Stomach (tissue), 9 donors: ENCODE data around the gene DUSP16. TPM values are rescaled to one million over a fixed set of nuclear protein-coding genes. Genes with fewer than 3 reads are reported as not detected.
A peak's percentile ranks its signal among the peaks of the same experiment; 100 is the strongest.

Experiments used
- DNase-seq, 2 donors: peaks; one replicate each; pipeline versions ENCODE4 v3.0.0 to v3.0.0-alpha.2; 2013 to 2019
- H3K27ac ChIP-seq, 5 donors: fragments of 200-600 bp in 4 of 5; sonication (generic) in 4 of 5; one replicate each; pipeline ENCODE4 v1.5.1; 2013 to 2019; ENCODE audit warnings: mild to moderate bottlenecking in 1 of 5, moderate library complexity in 1 of 5
- H3K27me3 ChIP-seq, 3 donors: fragments of 200-600 bp; sonication (generic); one replicate each; pipeline ENCODE4 v1.5.1; 2017 to 2019; ENCODE audit warnings: mixed run types in 1 of 3
- H3K36me3 ChIP-seq, 4 donors: fragments of 200-600 bp; sonication (generic); 1 replicate in 3 of 4; 2 replicates in 1 of 4; pipeline ENCODE4 v1.5.1; 2016 to 2019
- H3K4me1 ChIP-seq, 4 donors: fragments of 200-600 bp; sonication (generic); one replicate each; pipeline ENCODE4 v1.5.1; 2016 to 2019
- H3K4me3 ChIP-seq, 4 donors: fragments of 200-600 bp; sonication (generic) in 3 of 4; one replicate each; pipeline ENCODE4 v1.5.1; 2016 to 2019; ENCODE audit warnings: mild to moderate bottlenecking in 1 of 4
- H3K9me3 ChIP-seq, 4 donors: fragments of 200-600 bp; sonication (generic); one replicate each; pipeline ENCODE4 v1.5.1; 2016 to 2019
- CTCF ChIP-seq, 7 experiments: fragments of 450-650 bp in 4 of 7; fragments of 200-600 bp in 3 of 7; sonication (generic) in 3 of 7; IDR thresholded peaks; one replicate each; pipeline ENCODE4 v1.5.1; 2016 to 2019; ENCODE audit warnings: antibody characterized with exemption in 7 of 7, control low read depth in 2 of 7, mild to moderate bottlenecking in 1 of 7
- EP300 ChIP-seq: sonication (generic); formaldehyde crosslinking; IDR thresholded peaks from one replicate; pipeline ENCODE4 v1.6.1; 2017; ENCODE audit warnings: antibody characterized with exemption
- POLR2A ChIP-seq, 4 donors: fragments of 450-650 bp; IDR thresholded peaks; one replicate each; pipeline ENCODE4 v1.6.1; 2016; ENCODE audit warnings: antibody characterized with exemption in 4 of 4, control low read depth in 2 of 4, mild to moderate bottlenecking in 1 of 4, moderate library complexity in 1 of 4
- POLR2AphosphoS5 ChIP-seq, 3 donors: sonication (generic); formaldehyde crosslinking; IDR thresholded peaks; one replicate each; pipeline ENCODE4 v1.6.1; 2016; ENCODE audit warnings: antibody characterized with exemption in 3 of 3
- WGBS, 5 donors: extraction: QIAGEN DNeasy Blood & Tissue Kit in 3 of 5; methylation state at CpG; one replicate each; pipeline versions ENCODE4 v1.1.5 to v1.1.7; 2013 to 2018; 5-methylcytosine and 5-hydroxymethylcytosine counted together
- intact Hi-C: fragments of 100-400 bp; cut with DNase I; formaldehyde crosslinking; loops from one replicate; pipeline ENCODE4 v1.15.1; 2023; ENCODE audit warnings: low total_unique reads
- polyA plus RNA-seq, 3 donors: library from polyadenylated mRNA; stranded (reverse); fragments of 200-250 nt; gene quantifications; one replicate each; pipeline ENCODE4 v1.2.3, GENCODE V29; 2013
- total RNA-seq, 5 donors: library from RNA; depleted of rRNA; stranded (reverse); fragments of >200 nt; gene quantifications; one replicate each; pipeline versions ENCODE4 v1.1.0 to v1.2.3, GENCODE V29; 2014 to 2016
- donor health status: healthy with polysubstance abuse.
- donor health status: Bipolar disorder and iron deficiency.
- donor health status: healthy.

The DUSP16 gene
- total and polyA plus RNA-seq, 8 donors, result 4.9 to 34.8 (median 22.6) TPM

- WGBS, 5 donors, result 75 to 83% (median 82%) methylated on average over 6 of the region's 6 CpGs
- intact Hi-C loops, result no loop called here
- no peak overlapping the region for H3K4me3 ChIP-seq
- TF ChIP-seq POLR2AphosphoS5 (IDR thresholded peaks at IDR 0.05) (no peak), EP300 (no peak), CTCF (IDR thresholded peaks at IDR 0.05) (no peak), POLR2A (IDR thresholded peaks at IDR 0.05) (no peak)
- DNase-seq, result no peak
- peaks cover 6 to 49% (median 43%) of the 10 kb centered on the region in 4 donors for H3K36me3 ChIP-seq
- H3K27ac ChIP-seq, result peak overlapping the region in 1 of 5 donors; percentile 40
- peaks cover 3 to 20% (median 12%) of the 10 kb centered on the region in 4 donors for H3K4me1 ChIP-seq
- H3K27me3 ChIP-seq, result no peaks in the 10 kb centered on the region
- no peaks in the 10 kb centered on the region for H3K9me3 ChIP-seq
Observed at GRCh38 chr12:12486661-12487240, 75.9 kb downstream of the DUSP16 start.

- Histone ChIP-seq H3K27ac (peak overlapping the region; percentile 24 to 61 (median 54)), H3K4me1 (peaks cover 0 to 7% (median 0%) of the 10 kb centered on the region in 4 donors), H3K4me3 (no peak overlapping the region), H3K27me3 (no peaks in the 10 kb centered on the region), H3K36me3 (peaks cover 14 to 74% (median 73%) of the 10 kb centered on the region in 4 donors), H3K9me3 (no peaks in the 10 kb centered on the region)
- intact Hi-C loops, result no loop called here
- 68 to 84% (median 77%) methylated on average over 3 of the region's 3 CpGs for WGBS, 5 donors
- TF ChIP-seq EP300 (no peak), CTCF (IDR thresholded peaks at IDR 0.05) (no peak), POLR2AphosphoS5 (IDR thresholded peaks at IDR 0.05) (no peak), POLR2A (IDR thresholded peaks at IDR 0.05) (no peak)
- no peak for DNase-seq
Observed at GRCh38 chr12:12483438-12483837, 79.2 kb downstream of the DUSP16 start.

GRCh38 chr12:12482959-12483358 lies 79.7 kb downstream of the DUSP16 start:
- peak overlapping the region; percentile 47 to 61 (median 58) for H3K27ac ChIP-seq
- peaks cover 14 to 79% (median 77%) of the 10 kb centered on the region in 4 donors for H3K36me3 ChIP-seq
- WGBS, 5 donors, result 80 to 93% (median 92%) methylated on average over 6 of the region's 6 CpGs
- peak overlapping the region in 1 of 4 donors; percentile 10 for H3K4me3 ChIP-seq
- no peak for DNase-seq
- H3K9me3 ChIP-seq, result no peaks in the 10 kb centered on the region
- TF ChIP-seq EP300 (no peak), POLR2A (IDR thresholded peaks at IDR 0.05) (no peak), POLR2AphosphoS5 (IDR thresholded peaks at IDR 0.05) (no peak), CTCF (IDR thresholded peaks at IDR 0.05) (no peak)
- intact Hi-C loops, result no loop called here
- peaks cover 0 to 7% (median 0%) of the 10 kb centered on the region in 4 donors for H3K4me1 ChIP-seq
- H3K27me3 ChIP-seq, result no peaks in the 10 kb centered on the region

- Histone ChIP-seq H3K36me3 (peaks cover 21 to 86% (median 84%) of the 10 kb centered on the region in 4 donors), H3K27me3 (no peaks in the 10 kb centered on the region), H3K9me3 (no peaks in the 10 kb centered on the region), H3K4me3 (no peak overlapping the region), H3K27ac (peak overlapping the region; percentile 47 to 61 (median 58)), H3K4me1 (peaks cover 0 to 7% (median 0%) of the 10 kb centered on the region in 4 donors)
- peak in 1 of 2 donors; percentile 26 for DNase-seq
- 73 to 91% (median 89%) methylated on average over 6 of the region's 6 CpGs for WGBS, 5 donors
- intact Hi-C loops, result no loop called here
- TF ChIP-seq POLR2A (IDR thresholded peaks at IDR 0.05), result no peak
- TF ChIP-seq EP300, result no peak
- TF ChIP-seq POLR2AphosphoS5 (IDR thresholded peaks at IDR 0.05), result peak in 1 of 3 donors; percentile 24
Observed at GRCh38 chr12:12482150-12482761, 80.4 kb downstream of the DUSP16 start.
